Activated CD8-positive, alpha-beta T cell treated with anti-CD3 and anti-CD28 coated beads for 36 hours (primary cell): ENCODE results near the gene ESYT3. TPM values are rescaled to one million over a fixed set of nuclear protein-coding genes. Genes with fewer than 3 reads are reported as not detected.

Experiments used
- ATAC-seq: fragments of 200-7000 bp; cut with Tn5 transposase; one replicate; pipeline ENCODE4 v1.10.0; 2021; ENCODE audit warnings: mild to moderate bottlenecking, moderate library complexity
- CTCF ChIA-PET: fragments of 350-600 bp; sonication (Branson Sonifier 250); formaldehyde crosslinking; loops from one replicate; lab custom pipeline; 2021; ENCODE audit warnings: antibody characterized with exemption; lab: Charles Lee
- POLR2A ChIA-PET: fragments of 350-600 bp; sonication (Branson Sonifier 250); formaldehyde crosslinking; loops from one replicate; lab custom pipeline; 2021; ENCODE audit warnings: antibody characterized with exemption; lab: Charles Lee
- DNase-seq: peaks from one replicate; pipeline ENCODE4 v3.0.0-alpha.2; 2020
- H3K27ac Mint-ChIP-seq: one replicate; pipeline ENCODE4 v1.8.0; 2021; ENCODE audit warnings: mild to moderate bottlenecking, mixed read lengths
- H3K27me3 Mint-ChIP-seq: one replicate; pipeline ENCODE4 v1.8.0; 2021; ENCODE audit warnings: mixed read lengths
- H3K36me3 Mint-ChIP-seq: one replicate; pipeline ENCODE4 v1.8.0; 2021; ENCODE audit warnings: low read depth, mixed read lengths
- H3K4me1 Mint-ChIP-seq: one replicate; pipeline ENCODE4 v1.8.0; 2021; ENCODE audit warnings: low read depth, mixed read lengths
- H3K4me3 Mint-ChIP-seq: one replicate; pipeline ENCODE4 v1.8.0; 2021; ENCODE audit warnings: mild to moderate bottlenecking, moderate library complexity, mixed read lengths
- H3K9me3 Mint-ChIP-seq: one replicate; pipeline ENCODE4 v1.8.0; 2021; ENCODE audit warnings: mixed read lengths
- intact Hi-C: fragments of 100-400 bp; cut with micrococcal nuclease; formaldehyde crosslinking; loops from one replicate; pipeline ENCODE4 v1.10.0; 2022
- total RNA-seq, 2 experiments: library from RNA; stranded (reverse); gene quantifications; one replicate each; pipeline ENCODE4 v1.2.3, GENCODE V29; 2021
- TF ChIP-seq, protein P1 (sequence below): fragments of 200-600 bp; IDR thresholded peaks from one replicate; pipeline ENCODE4 v1.8.0; 2022; ENCODE audit warnings: antibody characterized with exemption, mild to moderate bottlenecking

The ESYT3 gene
- total RNA-seq, 2 experiments from 2014 or later, result 0.09 to 0.16 TPM

DNA sequence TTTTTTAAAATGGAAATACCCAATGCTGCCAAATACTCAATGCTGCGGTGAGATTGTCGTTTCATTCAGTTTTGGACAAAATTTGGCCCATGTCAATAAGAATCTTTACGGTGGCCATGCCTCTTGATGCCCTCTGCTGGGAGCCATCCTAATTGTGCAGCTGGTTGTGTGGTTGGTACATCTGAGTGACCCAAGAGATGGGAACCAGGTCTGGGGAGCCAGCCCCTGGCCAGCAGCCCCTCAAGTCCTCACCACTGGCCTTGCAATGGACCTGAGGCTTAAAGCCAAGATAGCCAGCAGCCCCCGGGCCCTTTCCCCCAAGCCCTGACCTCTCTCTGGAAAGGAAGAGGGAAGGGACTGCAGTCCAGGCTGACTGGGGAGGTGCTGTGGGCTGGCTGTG lies 36.4 kb upstream of the ESYT3 start:
- Mint-ChIP-seq H3K9me3 (no peaks in the 10 kb centered on the region), H3K27ac (no peak overlapping the region), H3K36me3 (no peaks in the 10 kb centered on the region), H3K4me1 (no peaks in the 10 kb centered on the region), H3K4me3 (no peak overlapping the region), H3K27me3 (peaks cover 5% of the 10 kb centered on the region)
- DNase-seq (peak; percentile 7), ATAC-seq (no peak)
- POLR2A ChIA-PET, result interaction anchor here (1.6 kb wide), 1 partner anchor 11 kb away, joined by 3 read pairs; no protein-coding TSS in a partner anchor
- CTCF ChIA-PET, result no interaction called here
- TF ChIP-seq, protein P1, sequence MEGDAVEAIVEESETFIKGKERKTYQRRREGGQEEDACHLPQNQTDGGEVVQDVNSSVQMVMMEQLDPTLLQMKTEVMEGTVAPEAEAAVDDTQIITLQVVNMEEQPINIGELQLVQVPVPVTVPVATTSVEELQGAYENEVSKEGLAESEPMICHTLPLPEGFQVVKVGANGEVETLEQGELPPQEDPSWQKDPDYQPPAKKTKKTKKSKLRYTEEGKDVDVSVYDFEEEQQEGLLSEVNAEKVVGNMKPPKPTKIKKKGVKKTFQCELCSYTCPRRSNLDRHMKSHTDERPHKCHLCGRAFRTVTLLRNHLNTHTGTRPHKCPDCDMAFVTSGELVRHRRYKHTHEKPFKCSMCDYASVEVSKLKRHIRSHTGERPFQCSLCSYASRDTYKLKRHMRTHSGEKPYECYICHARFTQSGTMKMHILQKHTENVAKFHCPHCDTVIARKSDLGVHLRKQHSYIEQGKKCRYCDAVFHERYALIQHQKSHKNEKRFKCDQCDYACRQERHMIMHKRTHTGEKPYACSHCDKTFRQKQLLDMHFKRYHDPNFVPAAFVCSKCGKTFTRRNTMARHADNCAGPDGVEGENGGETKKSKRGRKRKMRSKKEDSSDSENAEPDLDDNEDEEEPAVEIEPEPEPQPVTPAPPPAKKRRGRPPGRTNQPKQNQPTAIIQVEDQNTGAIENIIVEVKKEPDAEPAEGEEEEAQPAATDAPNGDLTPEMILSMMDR, result no peak
- intact Hi-C loops, result no loop called here

DNA sequence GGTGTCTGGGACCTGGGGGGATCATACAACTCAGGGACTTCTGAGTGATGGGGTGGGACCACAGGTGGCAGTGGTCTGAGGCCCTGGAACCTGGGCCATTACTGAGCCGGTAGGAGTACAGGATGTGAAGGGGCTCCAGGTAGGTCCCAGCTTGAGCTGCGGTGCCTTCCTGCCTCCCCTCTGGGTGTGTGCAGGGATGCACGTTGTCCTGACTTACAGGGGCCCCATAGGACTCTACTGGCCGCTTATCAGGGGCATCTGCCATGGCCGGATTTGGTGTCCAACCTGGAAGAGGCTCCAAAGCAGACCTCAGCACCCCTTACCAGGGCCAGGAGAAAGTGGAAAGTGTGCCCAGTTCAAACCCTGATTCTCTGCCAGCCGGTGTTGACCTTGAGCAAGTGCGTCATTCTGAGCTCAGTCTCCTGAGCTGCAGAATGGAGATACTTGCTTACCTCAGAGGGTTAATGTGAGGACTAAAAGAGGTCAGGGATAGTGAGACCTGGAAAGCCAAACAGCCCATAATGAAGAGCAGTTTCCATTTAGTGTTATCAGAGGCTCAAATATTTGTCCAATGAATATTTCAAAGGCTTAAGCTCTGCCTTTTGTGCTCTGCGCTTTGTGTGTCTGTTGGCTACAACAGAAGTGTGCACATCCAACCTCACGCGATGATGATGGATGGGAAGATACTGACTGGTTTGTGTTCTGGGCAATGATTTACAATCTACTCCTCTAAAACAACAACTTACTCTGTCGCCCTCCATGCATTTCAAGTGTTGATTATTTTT lies 35.4 kb upstream of the ESYT3 start:
- Mint-ChIP-seq H3K36me3 (no peaks in the 10 kb centered on the region), H3K4me1 (no peaks in the 10 kb centered on the region), H3K27me3 (peaks cover 5% of the 10 kb centered on the region), H3K4me3 (no peak overlapping the region), H3K27ac (no peak overlapping the region), H3K9me3 (no peaks in the 10 kb centered on the region)
- intact Hi-C loops, result no loop called here
- ChIA-PET CTCF (interaction anchor here (1.5 to 2.4 kb wide), 3 partner anchors 18 to 196 kb away, joined by 5 to 8 read pairs (median 5); partner anchors contain the start of gene CEP70), POLR2A (interaction anchor here (1.0 kb wide), 1 partner anchor 33 kb away, joined by 3 read pairs; no protein-coding TSS in a partner anchor)
- TF ChIP-seq, protein P1, result no peak
- ATAC-seq, result no peak
- DNase-seq, result no peak

DNA sequence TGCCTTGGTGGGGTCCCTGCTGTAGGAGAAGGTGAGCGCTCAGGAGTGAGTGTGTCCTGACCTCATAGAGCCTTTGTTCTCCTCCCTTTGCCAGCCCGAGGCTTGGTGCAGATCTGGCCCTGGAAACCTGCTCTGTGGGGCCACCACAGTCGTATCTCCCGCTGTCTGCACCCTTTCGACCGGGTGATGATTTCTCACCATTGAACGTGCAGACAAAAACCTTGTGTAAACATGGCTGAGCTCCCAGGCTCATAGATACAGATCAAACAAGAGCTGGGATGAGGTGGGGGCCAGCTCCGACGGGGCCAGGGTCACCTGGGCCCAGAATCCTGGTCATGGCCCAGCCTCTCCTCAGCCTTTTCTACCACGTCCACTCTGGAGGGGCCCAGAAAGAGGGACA lies 34.6 kb upstream of the ESYT3 start:
- Mint-ChIP-seq H3K4me3 (no peak overlapping the region), H3K27me3 (peaks cover 5% of the 10 kb centered on the region), H3K4me1 (no peaks in the 10 kb centered on the region), H3K36me3 (no peaks in the 10 kb centered on the region), H3K9me3 (no peaks in the 10 kb centered on the region), H3K27ac (no peak overlapping the region)
- DNase-seq (no peak), ATAC-seq (no peak)
- TF ChIP-seq, protein P1, result no peak
- ChIA-PET CTCF (interaction anchor here (1.5 to 2.4 kb wide), 3 partner anchors 17 to 195 kb away, joined by 5 to 8 read pairs (median 5); partner anchors contain the start of gene CEP70), POLR2A (interaction anchor here (1.0 to 1.2 kb wide), 2 partner anchors 15 to 34 kb away, joined by 3 to 4 read pairs; no protein-coding TSS in a partner anchor)
- intact Hi-C loops, result no loop called here

DNA sequence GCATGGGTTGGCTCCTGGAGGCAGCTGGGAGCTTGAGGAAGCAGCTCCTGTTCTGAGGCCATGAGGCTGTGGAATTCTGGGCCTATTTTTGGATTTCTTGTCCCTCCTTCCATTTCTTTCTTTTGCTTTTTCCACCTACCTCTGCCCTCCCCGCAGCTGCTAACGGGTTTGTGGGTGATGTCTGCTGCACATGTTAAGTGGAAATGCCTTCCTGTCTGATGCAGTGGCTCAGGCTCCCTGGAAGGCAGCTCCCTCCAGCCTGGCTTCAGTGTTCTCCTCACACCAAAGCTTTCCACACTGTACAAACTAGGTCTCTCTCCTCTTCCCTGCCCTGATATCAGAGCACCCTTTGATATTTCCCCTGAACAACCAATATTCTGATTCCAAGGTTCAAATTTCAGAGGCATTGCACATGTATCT lies 33.8 kb upstream of the ESYT3 start:
- DNase-seq (no peak), ATAC-seq (no peak)
- H3K4me1 Mint-ChIP-seq, result no peaks in the 10 kb centered on the region
- no peak overlapping the region for H3K27ac Mint-ChIP-seq
- ChIA-PET CTCF (interaction anchor here (1.0 to 2.4 kb wide), 3 partner anchors 17 to 523 kb away, joined by 3 to 8 read pairs (median 5); no protein-coding TSS in a partner anchor), POLR2A (interaction anchor here (1.2 kb wide), 1 partner anchor 16 kb away, joined by 4 read pairs; no protein-coding TSS in a partner anchor)
- intact Hi-C loops, result no loop called here
- TF ChIP-seq, protein P1, result no peak
- no peaks in the 10 kb centered on the region for H3K9me3 Mint-ChIP-seq
- H3K27me3 Mint-ChIP-seq, result peaks cover 2% of the 10 kb centered on the region
- H3K36me3 Mint-ChIP-seq, result no peaks in the 10 kb centered on the region
- no peak overlapping the region for H3K4me3 Mint-ChIP-seq

DNA sequence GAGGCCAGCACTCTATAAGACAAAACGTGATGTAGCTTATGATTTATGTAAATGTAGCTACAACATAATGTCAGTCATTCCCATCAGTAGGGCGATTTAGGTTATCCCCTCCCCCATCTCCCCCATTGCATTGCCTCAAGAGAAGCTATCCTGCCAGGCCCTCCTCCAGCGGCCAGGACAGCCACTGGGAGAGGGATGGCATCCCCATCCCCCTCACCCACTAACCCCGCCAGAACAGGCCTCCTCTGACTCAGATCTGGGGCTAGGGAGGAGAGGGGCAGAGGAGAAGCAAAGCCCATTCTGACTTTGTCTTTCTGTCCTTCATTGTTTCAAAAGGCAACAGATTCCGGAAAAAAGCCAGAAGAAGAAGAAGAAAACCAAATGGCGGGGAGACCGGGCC lies 32.6 kb upstream of the ESYT3 start:
- intact Hi-C loops, result no loop called here
- ChIA-PET POLR2A (no interaction called here), CTCF (no interaction called here)
- Mint-ChIP-seq H3K4me1 (no peaks in the 10 kb centered on the region), H3K27me3 (peaks cover under 1% of the 10 kb centered on the region), H3K27ac (no peak overlapping the region), H3K4me3 (no peak overlapping the region), H3K36me3 (no peaks in the 10 kb centered on the region), H3K9me3 (no peaks in the 10 kb centered on the region)
- ATAC-seq (no peak), DNase-seq (no peak)
- TF ChIP-seq, protein P1, result no peak
